Measurements from ENCODE around the gene ZNF783.

Gene ZNF783

GRCh38 chr7:149282331-149282655, 20.3 kb downstream of the ZNF783 start:
- DNase-seq = no peak

- DNase-seq = no peak
Measured at GRCh38 chr7:149283321-149283720, 21.3 kb downstream of the ZNF783 start.

GRCh38 chr7:149284343-149284742, 22.3 kb downstream of the ZNF783 start:
- DNase-seq = no peak

GRCh38 chr7:149284850-149285585, 23.0 kb downstream of the ZNF783 start:
- peak; percentile 83 for DNase-seq

- DNase-seq = peak; percentile 30
Measured at GRCh38 chr7:149285603-149286002, 23.6 kb downstream of the ZNF783 start.

GRCh38 chr7:149286811-149287400, 24.9 kb downstream of the ZNF783 start:
- no peak for DNase-seq

GRCh38 chr7:149287622-149288021, 25.6 kb downstream of the ZNF783 start:
- DNase-seq = no peak

- DNase-seq = no peak
Measured at GRCh38 chr7:149289262-149289661, 27.3 kb downstream of the ZNF783 start.

GRCh38 chr7:149289856-149290255, 27.9 kb downstream of the ZNF783 start:
- DNase-seq = no peak

GRCh38 chr7:149291036-149291780, 29.2 kb downstream of the ZNF783 start:
- DNase-seq = no peak

GRCh38 chr7:149291781-149292461, 29.9 kb downstream of the ZNF783 start:
- DNase-seq = no peak

- no peak for DNase-seq
Measured at GRCh38 chr7:149292462-149292823, 30.4 kb downstream of the ZNF783 start.

- DNase-seq = no peak
Measured at GRCh38 chr7:149293338-149293737, 31.3 kb downstream of the ZNF783 start.

- no peak for DNase-seq
Measured at GRCh38 chr7:149293946-149294633, 32.1 kb downstream of the ZNF783 start.

- no peak for DNase-seq
Measured at GRCh38 chr7:149294634-149295480, 32.9 kb downstream of the ZNF783 start.

- DNase-seq = no peak
Measured at GRCh38 chr7:149295481-149295850, 33.5 kb downstream of the ZNF783 start.

GRCh38 chr7:149296368-149296767, 34.4 kb downstream of the ZNF783 start:
- no peak for DNase-seq

GRCh38 chr7:149297034-149297755, 35.2 kb downstream of the ZNF783 start:
- no peak for DNase-seq

- no peak for DNase-seq
Measured at GRCh38 chr7:149300620-149301285, 38.8 kb downstream of the ZNF783 start.

- DNase-seq = no peak
Measured at GRCh38 chr7:149302222-149302621, 40.2 kb downstream of the ZNF783 start.

GRCh38 chr7:149302865-149303264, 40.9 kb downstream of the ZNF783 start:
- DNase-seq = no peak
